HPDE6-E6E7 (cell line): Measurements from ENCODE around the gene BTNL3.
"Not testable (repeated sequence)": the region's sequence is repeated elsewhere in the genome, so short reads cannot be mapped to it uniquely, and the experiment has no call there.

Source experiments
- DNase-seq: peaks from one replicate; pipeline ENCODE4 v3.0.0; 2011; ENCODE audit warnings: missing footprints; ENCODE audit errors: extremely low spot score

BTNL3 gene

GRCh38 chr5:181024245-181025064 is 35.8 kb downstream of the BTNL3 start:
- no peak for DNase-seq

GRCh38 chr5:181027452-181028031 is 38.9 kb downstream of the BTNL3 start:
- DNase-seq, result no peak

GRCh38 chr5:181028032-181028819 is 39.6 kb downstream of the BTNL3 start:
- no peak for DNase-seq

GRCh38 chr5:181031716-181032115 is 43.1 kb downstream of the BTNL3 start:
- DNase-seq, result no peak

GRCh38 chr5:181035991-181036815 is 47.6 kb downstream of the BTNL3 start:
- no peak for DNase-seq

- DNase-seq, result no peak
Measured at GRCh38 chr5:181036816-181037364, 48.2 kb downstream of the BTNL3 start.

- DNase-seq, result no peak
Measured at GRCh38 chr5:181037365-181037861, 48.8 kb downstream of the BTNL3 start.

- DNase-seq, result no peak
Measured at GRCh38 chr5:181039471-181039870, 50.8 kb downstream of the BTNL3 start.

GRCh38 chr5:181039931-181040630 is 51.4 kb downstream of the BTNL3 start, which contains the start of gene BTNL9:
Gene BTNL9, plus strand, starts transcription at chr5:181040266. Its CDS starts 5,224 bp downstream, at chr5:181045490.
- DNase-seq, result no peak

- DNase-seq, result no peak
Measured at GRCh38 chr5:181040631-181040945, 51.9 kb downstream of the BTNL3 start.

GRCh38 chr5:181041043-181041442 is 52.4 kb downstream of the BTNL3 start:
- DNase-seq, result no peak

GRCh38 chr5:181042036-181042713 is 53.5 kb downstream of the BTNL3 start:
- DNase-seq, result no peak

- no peak for DNase-seq
Measured at GRCh38 chr5:181042722-181043121, 54.1 kb downstream of the BTNL3 start.

GRCh38 chr5:181043285-181044092 is 54.8 kb downstream of the BTNL3 start:
- DNase-seq, result no peak

- DNase-seq, result no peak
Measured at GRCh38 chr5:181044093-181044599, 55.5 kb downstream of the BTNL3 start.

- no peak for DNase-seq
Measured at GRCh38 chr5:181044662-181045305, 56.1 kb downstream of the BTNL3 start.

- no peak for DNase-seq
Measured at GRCh38 chr5:181045316-181045715, 56.7 kb downstream of the BTNL3 start.

- DNase-seq, result not testable (repeated sequence)
Measured at GRCh38 chr5:181045857-181046256, 57.2 kb downstream of the BTNL3 start.
